Stimulated activated CD8-positive, alpha-beta memory T cell treated with anti-CD3 and anti-CD28 coated beads, Interleukin-12 subunit alpha, Interleukin-12 subunit beta, amount 100 ng/mL, for 24 hours (primary cell): Measurements from ENCODE around the gene HSD11B1L.

ENCODE experiments used
- DNase-seq: peaks from one replicate; pipeline ENCODE4 v3.0.0-alpha.2; 2020; ENCODE audit errors: extremely low read depth

Gene HSD11B1L, protein sequence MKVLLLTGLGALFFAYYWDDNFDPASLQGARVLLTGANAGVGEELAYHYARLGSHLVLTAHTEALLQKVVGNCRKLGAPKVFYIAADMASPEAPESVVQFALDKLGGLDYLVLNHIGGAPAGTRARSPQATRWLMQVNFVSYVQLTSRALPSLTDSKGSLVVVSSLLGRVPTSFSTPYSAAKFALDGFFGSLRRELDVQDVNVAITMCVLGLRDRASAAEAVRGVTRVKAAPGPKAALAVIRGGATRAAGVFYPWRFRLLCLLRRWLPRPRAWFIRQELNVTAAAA

DNA sequence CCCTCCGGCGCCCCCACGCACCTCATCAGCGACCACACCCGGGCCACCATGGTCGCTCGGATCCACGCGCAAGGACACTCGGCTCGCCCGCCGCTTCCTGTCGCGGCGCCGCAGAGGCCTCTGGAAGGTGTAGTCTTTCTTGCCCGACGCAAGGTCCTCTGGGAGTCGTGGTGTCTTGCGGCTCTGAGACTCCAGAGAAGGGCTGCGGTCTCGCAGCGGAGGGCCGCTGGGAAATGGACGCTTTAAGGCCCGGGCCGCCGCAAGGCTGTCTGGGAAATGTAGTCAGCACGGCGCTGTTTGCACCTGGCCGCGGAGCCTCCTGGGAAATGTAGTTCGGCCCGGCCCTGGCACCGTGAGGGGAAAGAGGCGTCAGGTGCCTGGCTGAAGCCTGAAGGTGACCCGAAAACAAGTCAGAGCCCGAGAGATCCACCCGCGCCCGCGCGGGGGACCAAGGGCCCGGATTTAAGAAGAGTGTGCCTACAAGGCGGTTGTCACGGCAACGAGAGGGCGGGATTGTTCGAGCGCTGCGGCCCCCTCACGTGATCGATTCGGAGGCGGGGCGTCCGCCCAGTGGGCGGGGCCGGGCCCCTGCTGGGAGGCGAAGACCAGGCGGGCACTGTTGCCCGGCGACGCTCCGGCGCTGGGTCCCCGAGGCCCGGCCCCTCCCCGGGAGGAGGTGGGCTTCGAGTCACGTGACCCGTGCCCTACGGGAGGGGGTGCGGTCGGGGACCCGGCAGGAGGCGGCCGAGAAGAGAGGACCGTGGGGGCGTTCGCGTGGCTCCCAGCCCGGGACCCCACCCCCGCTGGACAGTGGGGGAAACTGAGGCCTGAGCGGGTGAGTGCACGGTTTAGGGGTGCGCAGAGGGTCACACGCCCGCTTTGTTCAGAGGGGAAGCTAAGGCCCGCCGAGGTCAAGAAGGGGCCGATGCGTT, at the start of gene HSD11B1L, which contains the start of gene MICOS13:
TSS of gene HSD11B1L (plus strand) at position 591 of the 932 bp plus-strand sequence. CDS start 3,806 bp downstream, outside the sequence.
TSS of gene MICOS13 (minus strand) at position 80 of the 932 bp plus-strand sequence. CDS start at position 50, 30 bp downstream.
- peak; percentile 92 for DNase-seq

DNA sequence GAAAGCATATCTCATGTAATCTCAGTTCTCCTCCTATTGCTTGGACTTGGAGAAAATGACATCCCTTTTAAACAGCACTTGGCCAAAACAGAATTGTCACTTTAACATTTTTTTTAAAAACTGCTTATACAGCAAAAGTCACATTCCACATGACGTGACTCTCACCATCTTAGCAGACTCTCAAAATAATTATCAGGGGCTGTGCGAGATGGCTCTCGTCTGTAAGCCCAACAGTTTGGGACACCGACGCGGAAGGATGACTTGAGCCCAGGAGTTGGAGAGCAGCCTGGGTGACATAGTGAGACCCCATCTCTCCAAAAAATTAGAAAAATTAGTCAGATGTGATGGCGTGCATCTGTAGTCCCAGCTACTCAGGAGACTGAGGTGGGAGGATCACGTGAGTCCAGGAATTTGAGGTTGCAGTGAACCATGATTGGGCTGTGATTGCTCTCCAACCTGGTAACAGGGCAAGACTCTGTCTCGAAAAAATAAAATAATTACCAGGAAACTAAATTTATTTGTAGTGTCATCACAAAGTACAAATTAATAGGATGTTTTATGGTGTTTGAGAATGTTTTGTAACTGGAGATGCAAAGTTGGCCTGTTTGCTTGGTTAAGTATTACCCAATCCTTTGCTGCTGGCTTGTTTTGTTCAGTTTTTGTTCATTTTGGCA, 49.1 kb upstream of the HSD11B1L start:
- DNase-seq = no peak

DNA sequence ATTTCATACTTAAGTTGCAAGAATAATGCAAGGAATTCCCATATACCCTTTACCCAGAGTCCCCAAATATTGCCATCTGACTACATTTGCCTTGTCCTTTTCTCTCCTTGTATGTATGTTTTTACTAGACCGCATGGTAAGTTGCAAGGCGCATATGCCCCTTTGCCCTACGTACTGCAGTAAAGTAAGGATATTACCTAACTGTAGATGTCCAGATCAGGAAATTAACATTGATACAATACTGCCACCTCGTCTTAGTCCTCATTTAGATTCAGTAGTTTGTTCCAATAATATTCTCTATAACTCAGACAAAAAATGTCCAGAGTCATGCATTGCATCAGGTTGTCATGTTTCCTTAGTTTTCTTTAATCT, 48.6 kb upstream of the HSD11B1L start:
- no peak for DNase-seq

DNA sequence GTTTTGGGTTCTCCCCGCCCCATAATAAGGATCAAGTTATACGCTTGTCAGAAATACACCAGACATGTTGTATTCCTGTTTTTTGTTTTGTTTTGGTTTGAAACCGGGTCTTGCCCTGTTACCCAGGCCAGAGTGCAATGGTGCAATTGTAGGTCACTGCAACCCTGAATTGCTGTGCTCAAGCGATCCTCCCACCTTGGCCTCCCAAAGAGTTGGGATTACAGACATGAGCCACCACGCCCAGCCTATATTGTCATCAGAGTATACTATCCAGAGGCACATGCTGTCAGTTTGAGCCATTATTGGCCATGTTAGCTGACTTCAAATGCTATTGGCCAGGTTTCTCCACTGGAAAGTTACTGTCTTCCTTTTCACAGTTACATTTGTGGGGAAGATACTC, 48.2 kb upstream of the HSD11B1L start:
- no peak for DNase-seq

DNA sequence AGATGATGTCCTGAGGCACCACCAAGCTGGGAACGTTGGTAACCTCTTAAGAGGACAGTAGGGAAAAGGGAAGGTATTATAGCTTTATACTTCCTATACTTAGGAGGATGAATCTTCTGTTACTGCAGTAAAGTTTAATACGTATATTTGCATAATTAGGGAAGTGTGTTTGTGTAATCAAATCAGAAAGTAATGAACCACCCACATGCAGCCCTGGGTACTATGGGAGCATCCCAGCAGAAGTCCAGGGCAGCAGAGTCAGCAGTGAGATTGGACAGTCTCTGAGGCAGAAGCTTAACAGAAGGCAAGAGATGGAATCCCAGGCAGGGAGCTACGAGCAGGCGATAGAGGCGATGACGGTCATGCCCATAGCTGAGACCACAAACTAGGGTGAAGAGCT, 45.4 kb upstream of the HSD11B1L start:
- no peak for DNase-seq

DNA sequence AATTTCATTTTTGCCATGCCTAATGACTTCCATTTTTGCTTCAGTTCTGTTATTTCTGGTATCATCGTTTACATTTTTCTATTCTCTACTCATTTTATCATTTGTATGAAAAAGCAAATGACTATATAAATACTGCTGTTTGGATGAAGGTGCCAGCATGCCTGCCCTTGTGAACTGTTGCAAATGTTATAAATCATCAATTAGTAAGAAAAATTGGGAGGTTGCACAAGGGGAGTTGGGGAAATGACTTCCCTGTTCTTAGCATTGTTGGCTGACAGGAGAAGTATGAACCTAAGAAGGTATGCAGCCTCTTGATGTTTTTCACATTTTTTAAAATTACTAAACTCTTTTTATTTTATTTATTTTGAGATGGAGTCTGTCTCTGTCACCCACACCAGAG, 42.9 kb upstream of the HSD11B1L start:
- no peak for DNase-seq

DNA sequence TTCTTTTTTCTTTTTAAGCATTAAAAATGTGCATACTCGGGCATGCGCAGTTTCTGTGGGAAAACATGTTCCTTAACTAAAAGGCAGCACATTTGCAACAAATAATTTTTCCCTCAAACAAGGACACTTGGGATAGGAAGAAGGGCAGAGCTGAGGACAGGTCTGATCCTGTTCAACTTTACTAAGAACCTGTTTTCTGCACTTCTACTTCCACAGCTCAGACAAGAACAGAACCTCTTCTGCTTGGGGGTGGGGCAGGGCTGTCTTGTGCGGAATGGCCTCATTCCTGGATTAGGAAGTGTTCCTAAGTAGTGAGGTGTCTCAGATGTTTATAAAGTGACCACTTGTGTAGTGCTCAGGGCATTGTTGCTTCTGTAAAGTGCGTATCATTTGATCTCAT, 39.7 kb upstream of the HSD11B1L start:
- DNase-seq = no peak

DNA sequence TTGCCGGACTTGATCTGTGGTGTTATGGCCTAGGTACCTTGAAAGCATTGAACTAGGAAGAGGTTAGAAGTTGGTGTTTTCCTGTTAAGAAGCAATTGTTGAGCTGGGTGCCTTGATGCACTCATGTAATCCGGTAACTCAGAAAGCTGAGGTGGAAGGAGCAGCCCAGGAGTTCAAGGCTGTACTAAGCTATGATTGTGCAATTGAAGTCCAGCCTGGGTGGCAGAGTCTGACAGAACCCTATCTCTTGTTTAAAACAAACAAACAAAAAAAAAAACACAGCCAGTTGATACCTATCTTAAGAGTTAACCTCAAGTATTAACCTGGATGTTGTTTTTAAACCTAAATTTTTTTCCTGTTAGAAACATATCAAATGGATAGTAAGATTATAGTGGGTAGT, 38.6 kb upstream of the HSD11B1L start:
- no peak for DNase-seq

DNA sequence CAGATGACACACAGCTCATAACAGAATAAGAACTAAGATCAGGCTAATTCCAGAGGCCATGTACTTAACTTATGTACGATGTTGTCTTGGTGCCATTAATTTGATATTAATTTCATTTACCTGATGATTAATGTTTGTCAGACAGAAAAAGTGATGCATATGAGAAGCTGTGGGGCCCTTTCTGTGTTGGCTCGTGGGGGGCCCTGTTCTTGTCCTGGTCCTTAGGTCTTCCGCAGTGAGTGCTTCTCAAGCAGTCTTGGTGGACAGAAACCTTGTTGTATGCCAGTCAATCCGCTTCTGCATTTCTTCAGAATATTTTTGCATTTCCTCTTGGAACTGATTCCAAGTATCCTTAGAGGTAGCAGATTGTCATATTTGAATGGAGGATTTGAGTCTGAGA, 37.8 kb upstream of the HSD11B1L start:
- DNase-seq = no peak

DNA sequence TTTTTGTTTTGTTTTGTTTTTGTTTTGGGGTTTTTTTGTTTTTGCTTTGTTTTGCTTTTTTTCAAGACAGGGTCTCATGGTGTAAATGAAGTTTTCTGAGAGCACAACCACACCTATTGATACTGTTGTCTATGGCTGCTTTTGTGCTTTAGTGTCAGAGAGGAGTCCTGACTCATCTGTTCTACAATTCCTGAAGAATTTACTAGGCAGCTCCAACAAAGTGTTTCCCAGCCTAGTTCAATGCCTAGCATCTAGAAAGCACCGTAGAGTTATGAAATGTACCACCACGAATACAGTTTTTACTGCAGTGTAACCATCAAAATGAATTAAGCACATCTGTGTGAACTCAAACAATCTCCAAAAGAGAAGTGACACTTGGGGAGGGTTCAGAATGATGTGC, 36.8 kb upstream of the HSD11B1L start:
- DNase-seq = no peak

DNA sequence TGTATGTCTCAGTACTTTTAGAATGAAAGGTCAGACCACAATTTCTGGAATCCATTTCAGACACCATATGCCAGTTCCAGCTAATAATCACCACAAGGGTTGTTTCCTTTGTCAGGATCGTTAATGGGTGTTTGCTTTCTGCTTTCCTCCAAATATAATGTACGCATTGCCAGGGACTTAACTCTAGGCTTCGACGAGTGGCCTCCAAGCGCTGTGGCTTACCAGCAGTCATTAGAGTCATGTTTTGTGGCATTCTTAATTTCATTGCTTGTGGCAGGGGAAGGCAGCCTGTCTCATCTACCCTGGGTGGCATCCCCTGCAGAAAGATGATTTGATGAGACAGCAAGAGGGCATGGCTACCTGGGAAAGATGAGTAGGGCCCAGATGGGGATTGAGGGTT, 35.4 kb upstream of the HSD11B1L start:
- DNase-seq = no peak

DNA sequence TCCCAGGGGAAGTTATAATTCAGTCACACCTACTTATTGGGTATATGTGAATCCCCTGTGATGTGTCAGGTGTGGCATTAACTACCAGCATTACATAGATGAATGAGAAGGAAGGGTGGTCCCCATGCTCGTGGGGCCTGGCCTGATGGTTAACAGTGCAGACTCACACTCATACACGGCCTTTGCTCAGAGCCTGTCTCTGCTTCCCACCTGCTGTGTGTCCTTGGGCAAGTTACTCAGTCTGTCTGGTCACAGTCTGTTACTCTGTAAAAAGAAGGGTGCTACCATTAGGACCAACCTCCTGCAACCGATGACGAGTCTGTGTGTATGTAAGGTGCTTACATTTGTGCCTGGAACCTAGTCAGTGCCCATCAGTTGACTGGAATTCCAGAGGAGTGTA, 34.1 kb upstream of the HSD11B1L start:
- DNase-seq = no peak

DNA sequence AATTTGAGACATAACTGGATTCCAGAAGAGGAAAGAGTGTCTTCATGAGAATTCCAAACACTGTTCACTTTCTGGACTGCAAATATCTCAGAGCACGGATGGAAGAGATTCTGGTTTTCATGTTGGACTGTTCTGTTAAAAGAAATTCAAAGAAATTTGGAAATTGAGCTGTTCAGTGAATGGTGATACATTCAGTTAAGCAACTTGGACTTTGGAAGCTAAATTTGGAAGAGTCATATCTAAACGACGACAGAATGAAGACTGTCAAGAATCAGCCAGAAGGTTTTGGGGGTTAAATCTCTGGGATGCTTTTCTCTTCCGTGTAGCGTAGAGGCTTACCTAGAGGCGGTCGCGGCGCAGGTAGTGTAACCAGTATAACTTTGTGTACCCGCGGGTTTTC, 32.4 kb upstream of the HSD11B1L start:
- no peak for DNase-seq

DNA sequence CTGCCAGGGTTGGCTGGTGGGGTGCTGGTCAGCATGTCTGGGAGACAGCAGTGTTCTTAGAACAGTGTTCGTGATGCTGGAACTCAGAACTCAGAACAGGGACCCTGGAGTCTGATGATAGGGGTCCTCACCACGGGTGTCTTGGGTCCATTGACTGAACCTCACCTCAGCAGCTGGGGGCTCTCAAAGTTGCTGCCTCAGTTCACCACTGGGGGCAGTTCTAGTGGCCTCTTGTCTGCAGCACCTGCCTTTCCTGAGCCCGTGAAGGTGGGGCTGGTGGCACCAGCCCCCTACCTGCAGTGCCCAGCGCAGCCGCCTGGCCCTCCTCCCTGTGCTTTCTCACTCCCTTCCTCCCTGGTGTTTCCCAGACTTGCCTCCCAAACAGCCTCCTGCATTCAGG, 29.5 kb upstream of the HSD11B1L start:
- DNase-seq = no peak

DNA sequence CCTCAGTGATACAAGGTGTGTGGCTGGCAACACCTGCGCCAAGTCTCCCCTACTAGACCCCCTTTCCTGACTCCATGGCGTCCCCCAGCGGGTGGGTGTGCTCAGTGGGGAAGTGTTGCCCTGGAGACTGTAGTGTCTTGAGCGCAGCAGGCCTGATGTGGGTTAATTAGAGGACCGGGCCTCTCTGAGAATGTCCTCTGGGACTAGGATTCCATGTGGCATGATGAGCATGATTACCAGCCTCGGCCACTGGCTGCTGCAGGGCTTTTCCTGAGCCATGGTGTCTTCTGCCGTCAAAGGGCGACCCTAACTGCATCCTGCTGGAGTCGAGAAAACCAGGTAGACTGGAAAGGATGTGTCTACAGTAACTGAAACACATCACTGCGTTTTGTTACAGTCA, 28.6 kb upstream of the HSD11B1L start:
- DNase-seq = no peak

DNA sequence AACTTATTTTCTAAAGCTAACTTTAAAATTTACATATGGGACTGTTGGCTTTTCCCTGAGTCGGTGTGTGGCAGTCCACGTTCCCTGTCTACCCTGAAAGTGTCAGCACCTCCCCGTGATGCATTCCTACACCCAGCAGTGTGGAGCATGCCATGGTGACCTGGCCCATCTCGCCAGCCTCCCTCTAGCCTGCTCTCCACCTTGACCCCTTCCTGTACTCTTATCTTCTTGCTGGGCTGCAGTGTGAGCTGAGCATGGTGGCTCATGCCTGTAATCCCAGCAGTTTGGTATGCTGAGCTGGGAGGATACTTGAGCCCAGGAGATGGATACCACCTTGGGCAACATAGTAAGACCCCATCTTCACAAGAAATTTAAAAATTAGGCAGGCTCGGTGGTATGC, 25.9 kb upstream of the HSD11B1L start:
- DNase-seq = no peak

DNA sequence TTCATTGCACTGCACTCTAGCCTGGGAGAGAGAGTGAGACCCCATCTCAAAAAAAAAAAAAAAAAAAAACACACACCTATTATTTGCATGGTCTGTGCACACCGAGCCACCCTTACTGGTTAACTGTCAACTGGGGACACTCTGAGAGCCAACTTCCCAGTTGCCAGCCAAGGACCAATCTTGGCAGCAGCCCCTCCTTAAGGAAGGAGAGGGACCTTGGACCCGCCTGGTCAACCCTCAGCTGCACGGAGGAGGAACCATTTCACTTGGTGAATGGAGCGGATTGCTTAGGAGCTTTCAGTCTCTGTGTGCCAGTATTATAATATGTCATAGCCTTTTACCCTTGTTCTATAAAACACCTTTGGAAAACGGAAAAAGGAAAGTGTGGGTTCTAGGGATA, 25.4 kb upstream of the HSD11B1L start:
- no peak for DNase-seq

DNA sequence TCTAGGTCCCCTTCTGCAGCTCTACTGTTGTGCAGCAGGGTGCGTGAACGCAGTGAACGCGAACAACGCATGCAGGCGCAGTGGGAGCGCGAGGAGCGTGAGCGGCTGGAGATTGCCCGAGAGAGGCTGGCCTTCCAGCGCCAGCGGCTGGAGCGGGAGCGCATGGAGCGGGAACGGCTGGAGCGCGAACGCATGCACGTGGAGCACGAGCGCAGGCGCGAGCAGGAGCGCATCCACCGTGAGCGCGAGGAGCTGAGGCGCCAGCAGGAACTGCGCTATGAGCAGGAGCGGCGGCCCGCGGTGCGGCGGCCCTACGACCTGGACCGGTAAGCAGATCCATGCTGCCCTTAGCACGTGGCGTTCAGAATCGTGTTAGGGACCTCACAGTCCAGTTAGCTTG, 19.3 kb upstream of the HSD11B1L start:
- no peak for DNase-seq

DNA sequence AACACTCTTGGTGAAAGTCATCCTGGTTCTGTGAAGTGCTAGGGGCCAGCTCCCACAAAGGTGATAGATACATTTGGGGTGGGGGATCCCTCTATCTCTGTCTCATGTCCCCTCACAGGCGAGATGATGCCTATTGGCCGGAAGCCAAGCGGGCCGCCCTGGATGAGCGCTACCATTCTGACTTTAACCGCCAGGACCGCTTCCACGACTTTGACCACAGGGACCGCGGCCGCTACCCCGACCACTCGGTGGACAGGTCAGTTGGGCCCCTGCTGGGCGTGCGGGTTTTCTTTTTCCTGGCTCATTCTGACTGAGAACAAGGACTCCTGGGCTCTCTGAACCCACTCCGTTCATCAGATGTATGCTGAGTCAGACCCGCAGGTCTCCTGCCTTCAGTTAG, 16.9 kb upstream of the HSD11B1L start:
- no peak for DNase-seq

DNA sequence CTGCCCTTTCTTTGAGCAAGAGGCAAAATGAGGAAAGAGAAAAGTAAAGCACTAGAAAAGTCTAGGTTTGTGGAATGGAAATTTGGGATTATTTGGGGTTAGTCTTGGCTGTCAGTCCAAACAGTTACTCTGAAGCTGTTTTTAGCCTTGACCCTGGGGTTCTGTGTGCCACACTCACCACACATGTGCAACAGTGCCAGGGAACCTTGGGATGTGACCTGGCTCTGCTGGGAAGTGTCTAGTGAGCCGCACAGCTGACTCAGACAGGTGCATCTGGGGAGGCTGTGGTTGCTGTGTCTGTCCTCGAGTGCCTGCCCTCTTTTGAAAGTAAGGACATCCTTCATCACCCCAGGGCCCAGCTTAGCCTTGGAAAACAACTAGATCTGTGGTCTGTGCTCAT, 16.3 kb upstream of the HSD11B1L start:
- DNase-seq = no peak

DNA sequence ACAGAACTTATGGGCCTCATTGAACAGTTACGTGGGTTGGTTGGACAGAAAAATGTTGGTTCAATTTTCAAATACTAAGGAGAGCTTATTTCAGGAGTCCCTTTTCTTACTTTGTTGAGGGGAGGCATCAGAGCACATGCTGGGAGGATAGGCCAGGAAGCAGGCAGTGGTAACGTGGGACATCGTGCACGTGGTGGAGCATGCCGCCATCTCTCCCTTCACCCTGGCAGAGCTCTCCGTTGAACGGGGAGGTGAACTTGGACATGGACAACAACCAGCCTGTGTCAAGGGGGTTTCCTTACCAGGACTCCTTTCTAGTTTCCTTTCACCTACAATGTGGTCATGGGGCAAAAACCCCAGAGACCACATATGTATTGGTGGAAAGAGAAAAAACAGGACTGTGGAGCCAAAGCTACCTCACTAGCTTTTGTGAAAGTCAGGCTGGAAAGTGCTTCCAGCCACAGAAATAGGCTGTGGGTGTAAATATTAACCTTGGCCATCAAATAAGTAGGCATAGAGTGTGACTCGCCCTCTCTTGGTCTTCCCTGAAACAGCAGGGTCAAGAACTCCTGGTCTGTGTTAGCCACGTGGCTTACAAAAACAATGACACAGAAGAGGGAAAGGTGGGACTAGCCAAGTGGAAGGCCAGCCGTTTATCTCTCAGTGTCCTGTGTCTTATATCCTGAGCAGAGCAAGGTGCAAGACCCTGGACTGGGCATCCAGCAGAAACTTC, 14.9 kb upstream of the HSD11B1L start:
- DNase-seq = no peak
